PC-9 (cell line): ENCODE measurements around the gene CDC14A. TPM values are rescaled to one million over a fixed set of nuclear protein-coding genes. Genes with fewer than 3 reads are reported as not detected.

Experiments
- BruUV-seq: library from RNA; stranded (reverse); fragments of 400-500 nt; replicated peaks from 2 replicates; lab custom pipeline; 2021; lab: Mats Ljungman, UMichigan
- CTCF ChIA-PET: fragments of 300-600 bp; sonication (Branson Sonifier 250); formaldehyde crosslinking; loops from one replicate; lab custom pipeline; 2022; ENCODE audit warnings: antibody characterized with exemption; lab: Charles Lee
- POLR2A ChIA-PET: fragments of 300-600 bp; sonication (Branson Sonifier 250); formaldehyde crosslinking; loops from one replicate; lab custom pipeline; 2022; ENCODE audit warnings: antibody characterized with exemption; ENCODE audit not compliant: unreplicated experiment; lab: Charles Lee
- DNase-seq, 2 experiments: peaks; one replicate each; pipeline versions ENCODE4 v3.0.0 to v3.0.0-alpha.2; 2015 to 2022; ENCODE audit warnings: mixed read lengths in 1 of 2
- H2AFZ ChIP-seq: fragments of 200-600 bp; sonication (generic); 2 replicates; pipeline ENCODE4 v1.8.1; 2017; ENCODE audit warnings: antibody characterized with exemption
- H3F3A ChIP-seq: fragments of 200-600 bp; sonication (generic); 2 replicates; pipeline ENCODE4 v1.8.1; 2017; ENCODE audit warnings: antibody characterized with exemption, mild to moderate bottlenecking, low read depth; ENCODE audit not compliant: insufficient read depth
- H3K27ac ChIP-seq: fragments of 200-600 bp; sonication (generic); 2 replicates; pipeline ENCODE4 v1.6.1; 2016; ENCODE audit warnings: mixed run types
- H3K27me3 ChIP-seq: fragments of 200-600 bp; sonication (generic); 2 replicates; pipeline ENCODE4 v1.6.1; 2016; ENCODE audit warnings: low read depth, mixed run types; ENCODE audit not compliant: insufficient read depth
- H3K36me3 ChIP-seq: fragments of 200-600 bp; sonication (generic); 2 replicates; pipeline ENCODE4 v1.6.1; 2016; ENCODE audit warnings: low read depth, mixed run types
- H3K4me1 ChIP-seq: fragments of 200-600 bp; sonication (generic); replicated peaks from 2 replicates; pipeline ENCODE4 v1.6.1; 2016; ENCODE audit warnings: mixed run types; ENCODE audit not compliant: insufficient read depth
- H3K4me2 ChIP-seq: fragments of 200-600 bp; sonication (generic); 2 replicates; pipeline ENCODE4 v1.6.1; 2017; ENCODE audit warnings: mixed run types
- H3K4me3 ChIP-seq: fragments of 200-600 bp; sonication (generic); 2 replicates; pipeline ENCODE4 v1.6.1; 2016; ENCODE audit warnings: mixed run types
- H3K79me2 ChIP-seq: fragments of 200-600 bp; sonication (generic); 2 replicates; pipeline ENCODE4 v1.6.1; 2017; ENCODE audit warnings: low read depth, mixed run types
- H3K9me2 ChIP-seq: fragments of 200-600 bp; sonication (generic); 2 replicates; pipeline ENCODE4 v1.8.1; 2017; ENCODE audit warnings: mild to moderate bottlenecking; ENCODE audit not compliant: insufficient read depth
- H3K9me3 ChIP-seq: fragments of 200-600 bp; sonication (generic); 2 replicates; pipeline ENCODE4 v1.8.1; 2016; ENCODE audit warnings: low read depth; ENCODE audit not compliant: insufficient read depth
- H4K20me1 ChIP-seq: fragments of 200-600 bp; sonication (generic); 2 replicates; pipeline ENCODE4 v1.8.1; 2017; ENCODE audit not compliant: insufficient read depth
- EZH2 ChIP-seq: fragments of 200-600 bp; sonication (generic); IDR thresholded peaks from 2 replicates; pipeline ENCODE4 v1.8.0; 2017; ENCODE audit warnings: antibody characterized with exemption, low read depth
- intact Hi-C: fragments of 100-400 bp; cut with micrococcal nuclease; formaldehyde crosslinking; loops from one replicate; pipeline ENCODE4 v1.10.0; 2022; ENCODE audit not compliant: unreplicated experiment
- total RNA-seq: library from RNA; stranded (reverse); gene quantifications from 2 replicates; pipeline ENCODE4 v1.2.3, GENCODE V29; 2021
- TF ChIP-seq, protein P1 (sequence below): fragments of 200-600 bp; sonication (generic); conservative IDR thresholded peaks from 2 replicates; pipeline ENCODE4 v1.6.1; 2017; ENCODE audit warnings: mixed run types, antibody characterized with exemption, mild to moderate bottlenecking, moderate library complexity

CDC14A gene
- total RNA-seq, 1 experiment from 2014 or later: 2.8 TPM

DNA sequence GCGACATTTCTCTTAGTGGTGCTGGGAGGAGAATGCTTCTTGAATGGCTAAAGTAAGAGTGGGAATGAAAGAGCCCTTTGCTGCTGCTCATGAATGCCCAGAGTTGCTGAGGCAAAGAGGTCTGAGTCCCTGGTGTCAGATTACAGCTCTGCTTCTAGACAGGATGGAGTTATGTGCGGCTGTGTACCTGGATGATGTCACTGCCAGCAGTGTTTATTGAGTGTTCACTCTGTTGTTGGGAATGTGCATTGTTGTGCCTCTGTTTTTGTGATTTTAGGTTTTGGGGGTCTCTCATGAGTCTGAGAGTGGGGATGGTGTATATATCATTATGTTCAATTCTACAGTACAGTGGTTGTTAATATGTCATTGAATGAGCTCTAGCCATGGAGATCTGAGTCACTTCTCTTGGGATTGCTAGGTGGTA is 2.7 kb downstream of the CDC14A start:
- BruUV-seq: no TSS peak
- peaks cover 6% of the 10 kb centered on the region for H3K79me2 ChIP-seq
- intact Hi-C loops: loop anchor here (5.0 to 10.0 kb wide), 3 partner anchors 50 to 108 kb away; partner anchors contain the start of gene DBT
- peak overlapping the region; percentile 91 for H3K4me2 ChIP-seq
- H2AFZ ChIP-seq: no peak overlapping the region
- no peak overlapping the region for H3K4me3 ChIP-seq
- CTCF ChIA-PET: no interaction called here
- POLR2A ChIA-PET: no interaction called here
- TF ChIP-seq, protein P1, sequence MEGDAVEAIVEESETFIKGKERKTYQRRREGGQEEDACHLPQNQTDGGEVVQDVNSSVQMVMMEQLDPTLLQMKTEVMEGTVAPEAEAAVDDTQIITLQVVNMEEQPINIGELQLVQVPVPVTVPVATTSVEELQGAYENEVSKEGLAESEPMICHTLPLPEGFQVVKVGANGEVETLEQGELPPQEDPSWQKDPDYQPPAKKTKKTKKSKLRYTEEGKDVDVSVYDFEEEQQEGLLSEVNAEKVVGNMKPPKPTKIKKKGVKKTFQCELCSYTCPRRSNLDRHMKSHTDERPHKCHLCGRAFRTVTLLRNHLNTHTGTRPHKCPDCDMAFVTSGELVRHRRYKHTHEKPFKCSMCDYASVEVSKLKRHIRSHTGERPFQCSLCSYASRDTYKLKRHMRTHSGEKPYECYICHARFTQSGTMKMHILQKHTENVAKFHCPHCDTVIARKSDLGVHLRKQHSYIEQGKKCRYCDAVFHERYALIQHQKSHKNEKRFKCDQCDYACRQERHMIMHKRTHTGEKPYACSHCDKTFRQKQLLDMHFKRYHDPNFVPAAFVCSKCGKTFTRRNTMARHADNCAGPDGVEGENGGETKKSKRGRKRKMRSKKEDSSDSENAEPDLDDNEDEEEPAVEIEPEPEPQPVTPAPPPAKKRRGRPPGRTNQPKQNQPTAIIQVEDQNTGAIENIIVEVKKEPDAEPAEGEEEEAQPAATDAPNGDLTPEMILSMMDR: no peak
- no peak for TF ChIP-seq EZH2
- H3K4me1 ChIP-seq: peaks cover 31% of the 10 kb centered on the region
- DNase-seq: peak; percentile 49 to 85
- H3K9me3 ChIP-seq: no peaks in the 10 kb centered on the region
- no peak overlapping the region for H3K27ac ChIP-seq
- H3K27me3 ChIP-seq: no peaks in the 10 kb centered on the region
- no peaks in the 10 kb centered on the region for H3K9me2 ChIP-seq
- no peaks in the 10 kb centered on the region for H3K36me3 ChIP-seq
- peaks cover 38% of the 10 kb centered on the region for H3F3A ChIP-seq
- no peaks in the 10 kb centered on the region for H4K20me1 ChIP-seq

- H3K4me1 ChIP-seq: peaks cover 24% of the 10 kb centered on the region
- intact Hi-C loops: loop anchor here (10.0 kb wide), 1 partner anchor 53 kb away; no protein-coding TSS in a partner anchor
- DNase-seq: no peak
- H3K4me3 ChIP-seq: no peak overlapping the region
- H3K9me3 ChIP-seq: no peaks in the 10 kb centered on the region
- ChIA-PET POLR2A (no interaction called here), CTCF (no interaction called here)
- H3K79me2 ChIP-seq: peaks cover 6% of the 10 kb centered on the region
- no peaks in the 10 kb centered on the region for H3K27me3 ChIP-seq
- H3F3A ChIP-seq: peaks cover 20% of the 10 kb centered on the region; the same call in 1 of the 2 replicates
- no peaks in the 10 kb centered on the region for H3K36me3 ChIP-seq
- TF ChIP-seq, protein P1: no peak
- no peak for TF ChIP-seq EZH2
- H2AFZ ChIP-seq: no peak overlapping the region
- H3K4me2 ChIP-seq: no peak overlapping the region
- no peaks in the 10 kb centered on the region for H3K9me2 ChIP-seq
- H4K20me1 ChIP-seq: no peaks in the 10 kb centered on the region
- no TSS peak for BruUV-seq
- no peak overlapping the region for H3K27ac ChIP-seq
Measured at GRCh38 chr1:100358210-100358609, 5.9 kb downstream of the CDC14A start.

DNA sequence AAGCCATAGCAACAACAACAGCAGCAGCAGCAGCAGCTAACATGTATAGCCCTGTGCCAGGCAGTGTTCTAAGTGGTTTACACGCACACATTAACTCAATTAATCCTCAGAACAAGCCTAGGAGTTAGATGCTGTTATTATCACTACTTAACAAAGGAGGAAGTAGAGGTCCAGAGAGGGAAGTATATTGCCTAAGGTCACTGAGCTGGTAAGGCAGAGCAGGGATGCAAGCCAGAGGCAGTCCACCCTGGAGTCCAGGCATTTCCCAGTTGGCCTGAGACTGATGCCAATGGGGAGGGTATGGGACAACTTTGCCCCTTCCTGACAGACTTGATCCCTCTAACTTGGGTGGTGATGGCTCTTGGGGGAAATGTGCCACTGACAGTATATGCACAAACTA is 6.8 kb downstream of the CDC14A start:
- Histone ChIP-seq H2AFZ (no peak overlapping the region), H3F3A (peaks cover 13% of the 10 kb centered on the region; the same call in 1 of the 2 replicates), H3K9me2 (no peaks in the 10 kb centered on the region), H3K4me3 (no peak overlapping the region), H3K79me2 (peaks cover 6% of the 10 kb centered on the region), H3K27ac (no peak overlapping the region), H3K4me2 (no peak overlapping the region), H4K20me1 (no peaks in the 10 kb centered on the region), H3K36me3 (no peaks in the 10 kb centered on the region), H3K27me3 (no peaks in the 10 kb centered on the region), H3K9me3 (no peaks in the 10 kb centered on the region), H3K4me1 (peaks cover 15% of the 10 kb centered on the region)
- CTCF ChIA-PET: no interaction called here
- intact Hi-C loops: loop anchor here (10.0 kb wide), 1 partner anchor 54 kb away; no protein-coding TSS in a partner anchor
- no TSS peak for BruUV-seq
- no peak for DNase-seq
- TF ChIP-seq, protein P1: no peak
- TF ChIP-seq EZH2: no peak
- POLR2A ChIA-PET: no interaction called here
